Fibroblast of the aortic adventitia (primary cell): ENCODE results near the gene CEP135. TPM values are rescaled to one million over a fixed set of nuclear protein-coding genes. Genes with fewer than 3 reads are reported as not detected.
"Not testable (repeated sequence)": the region's sequence is repeated elsewhere in the genome, so short reads cannot be mapped to it uniquely, and the experiment has no call there.

Experiments used
- DNase-seq: peaks from one replicate; pipeline ENCODE4 v3.0.0-alpha.2; 2010; ENCODE audit warnings: low read depth
- H3K4me3 ChIP-seq: 2 replicates; pipeline ENCODE4 v1.5.1; 2011; ENCODE audit warnings: low read depth, mild to moderate bottlenecking, control low read depth, low read length, moderate library complexity
- CTCF ChIP-seq: IDR thresholded peaks from 2 replicates; pipeline ENCODE4 v1.5.1; 2011; ENCODE audit warnings: mild to moderate bottlenecking, low read length, control low read depth, inconsistent platforms; ENCODE audit not compliant: insufficient read depth
- total RNA-seq: library from RNA; depleted of rRNA; stranded (reverse); fragments of >200 nt; gene quantifications from 2 replicates; pipeline ENCODE4 v1.2.3, GENCODE V29; 2012; ENCODE audit warnings: low replicate concordance

CEP135 gene
- total RNA-seq, 1 donor = 15.6 TPM

- H3K4me3 ChIP-seq = no peak overlapping the region
- no peak for TF ChIP-seq CTCF
- DNase-seq = no peak
Observed at GRCh38 chr4:55951191-55951922, 2.6 kb downstream of the CEP135 start.

GRCh38 chr4:55955710-55956109, 7.0 kb downstream of the CEP135 start:
- H3K4me3 ChIP-seq = no peak overlapping the region
- DNase-seq = no peak
- TF ChIP-seq CTCF = no peak

- H3K4me3 ChIP-seq = no peak overlapping the region
- no peak for TF ChIP-seq CTCF
- DNase-seq = no peak
Observed at GRCh38 chr4:55959655-55960054, 10.9 kb downstream of the CEP135 start.

GRCh38 chr4:55964046-55964445, 15.3 kb downstream of the CEP135 start:
- no peak for TF ChIP-seq CTCF
- no peak overlapping the region for H3K4me3 ChIP-seq
- no peak for DNase-seq

- no peak overlapping the region for H3K4me3 ChIP-seq
- DNase-seq = no peak
- TF ChIP-seq CTCF = no peak
Observed at GRCh38 chr4:55965585-55965984, 16.8 kb downstream of the CEP135 start.

- not testable (repeated sequence) for H3K4me3 ChIP-seq, DNase-seq
Observed at GRCh38 chr4:55966324-55966723, 17.6 kb downstream of the CEP135 start.

GRCh38 chr4:55967376-55967775, 18.6 kb downstream of the CEP135 start:
- no peak for TF ChIP-seq CTCF
- DNase-seq = no peak
- no peak overlapping the region for H3K4me3 ChIP-seq
